ENCODE measurements around the gene GALNT12. TPM values are rescaled to one million over a fixed set of nuclear protein-coding genes. Genes with fewer than 3 reads are reported as not detected.

Gene GALNT12
- total RNA-seq, 1 experiment from 2014 or later = 3.3 TPM

GRCh38 chr9:98885575-98886295, 78.3 kb downstream of the GALNT12 start:
- DNase-seq (ENCODE audit: low read depth, low spot score) = no peak
- ATAC-seq = no peak
- H3K27me3 ChIP-seq (ENCODE audit: control insufficient read depth, insufficient read depth, low read length) = no peaks in the 10 kb centered on the region
- H3K9me3 ChIP-seq (ENCODE audit: control insufficient read depth, insufficient read depth, low read depth, low read length) = no peaks in the 10 kb centered on the region
- in situ Hi-C loops (cut with HindIII; ENCODE audit: low pct_unique_long_range_greater_than_20kb, low sequenced_read_pairs) = no loop called here
- BruUV-seq (replicated peaks) = no TSS peak
- H3K27ac ChIP-seq (ENCODE audit: low read length) = no peak overlapping the region
- H3K4me1 ChIP-seq (ENCODE audit: control insufficient read depth, insufficient read depth, low read length) = no peaks in the 10 kb centered on the region
- TF ChIP-seq SIN3A (IDR thresholded peaks at IDR 0.05; ENCODE audit: borderline replicate concordance, insufficient read depth, low read depth, low read length) (no peak), POLR2AphosphoS5 (IDR thresholded peaks at IDR 0.05; ENCODE audit: low read depth, low read length) (no peak), TCF7L2 (IDR thresholded peaks at IDR 0.05; ENCODE audit: low read depth, low read length) (no peak), REST (IDR thresholded peaks at IDR 0.05; ENCODE audit: insufficient read depth in 1 of 2, low read depth in 2 of 2, low read length in 1 of 2) (no peak), CTCF (IDR thresholded peaks at IDR 0.05) (no peak)
- intact Hi-C loops (cut with micrococcal nuclease; ENCODE audit: unreplicated experiment) = no loop called here
- ChIA-PET CTCF (no interaction called here), POLR2A (no interaction called here)
- H3K36me3 ChIP-seq (ENCODE audit: control insufficient read depth, insufficient read depth, low read length) = no peaks in the 10 kb centered on the region
- H3K4me3 ChIP-seq (ENCODE audit: low read depth in 2 of 2, low read length in 2 of 2) = no peak overlapping the region

GRCh38 chr9:98886691-98887229, 79.3 kb downstream of the GALNT12 start:
- TF ChIP-seq TCF7L2 (IDR thresholded peaks at IDR 0.05; ENCODE audit: low read depth, low read length) (no peak), REST (IDR thresholded peaks at IDR 0.05; ENCODE audit: insufficient read depth in 1 of 2, low read depth in 2 of 2, low read length in 1 of 2) (no peak), POLR2AphosphoS5 (IDR thresholded peaks at IDR 0.05; ENCODE audit: low read depth, low read length) (no peak), CTCF (IDR thresholded peaks at IDR 0.05) (no peak), SIN3A (IDR thresholded peaks at IDR 0.05; ENCODE audit: borderline replicate concordance, insufficient read depth, low read depth, low read length) (no peak)
- Histone ChIP-seq H3K36me3 (ENCODE audit: control insufficient read depth, insufficient read depth, low read length) (no peaks in the 10 kb centered on the region), H3K27ac (ENCODE audit: low read length) (no peak overlapping the region), H3K4me3 (ENCODE audit: low read depth in 2 of 2, low read length in 2 of 2) (no peak overlapping the region), H3K9me3 (ENCODE audit: control insufficient read depth, insufficient read depth, low read depth, low read length) (no peaks in the 10 kb centered on the region), H3K27me3 (ENCODE audit: control insufficient read depth, insufficient read depth, low read length) (no peaks in the 10 kb centered on the region), H3K4me1 (ENCODE audit: control insufficient read depth, insufficient read depth, low read length) (no peaks in the 10 kb centered on the region)
- DNase-seq (ENCODE audit: low read depth, low spot score) = no peak
- ATAC-seq = no peak
- intact Hi-C loops (cut with micrococcal nuclease; ENCODE audit: unreplicated experiment) = no loop called here
- no TSS peak for BruUV-seq (replicated peaks)
- ChIA-PET CTCF (no interaction called here), POLR2A (no interaction called here)
- in situ Hi-C loops (cut with HindIII; ENCODE audit: low pct_unique_long_range_greater_than_20kb, low sequenced_read_pairs) = no loop called here
